Lower leg skin (tissue), 3 donors: Measurements from ENCODE around the gene MANF.

Experiments used
- CTCF ChIP-seq, 3 donors: fragments of 450-650 bp; IDR thresholded peaks; one replicate each; pipeline ENCODE4 v1.5.1; 2016; ENCODE audit warnings: antibody characterized with exemption in 3 of 3, mild to moderate bottlenecking in 3 of 3, moderate library complexity in 2 of 3
- POLR2A ChIP-seq, 2 donors: fragments of 450-650 bp; IDR thresholded peaks; one replicate each; pipeline ENCODE4 v1.6.1; 2016 to 2017; ENCODE audit warnings: antibody characterized with exemption in 2 of 2, mild to moderate bottlenecking in 1 of 2, moderate library complexity in 1 of 2

- TF ChIP-seq CTCF (IDR thresholded peaks at IDR 0.05) (no peak), POLR2A (IDR thresholded peaks at IDR 0.05) (no peak)
Observed at GRCh38 chr3:51343918-51344687, 41.0 kb upstream of the MANF start.
